Measurements from ENCODE around the gene GPR173. TPM values are rescaled to one million over a fixed set of nuclear protein-coding genes. Genes with fewer than 3 reads are reported as not detected.

The GPR173 gene
- total and polyA plus RNA-seq, 2 experiments from 2014 or later, result 3.6 to 12.6 TPM

GRCh38 chrX:53086464-53086863, 37.9 kb downstream of the GPR173 start:
- Histone ChIP-seq H3K4me1 (ENCODE audit: low read depth) (no peaks in the 10 kb centered on the region), H3K27ac (no peak overlapping the region), H3K9me3 (ENCODE audit: low read depth) (no peaks in the 10 kb centered on the region), H3K4me3 (no peak overlapping the region), H3K27me3 (no peaks in the 10 kb centered on the region), H3K36me3 (peaks cover 10% of the 10 kb centered on the region)
- DNase-seq (ENCODE audit: low read depth in 1 of 2, low spot score in 1 of 2), result peak in 1 of 2 donors; percentile 59
- no peak for TF ChIP-seq CTCF (IDR thresholded peaks at IDR 0.05; ENCODE audit: low read depth, low read length)

GRCh38 chrX:53087388-53087831, 38.8 kb downstream of the GPR173 start:
- peaks cover 10% of the 10 kb centered on the region for H3K36me3 ChIP-seq
- no peak for TF ChIP-seq CTCF (IDR thresholded peaks at IDR 0.05; ENCODE audit: low read depth, low read length)
- H3K27me3 ChIP-seq, result no peaks in the 10 kb centered on the region
- no peaks in the 10 kb centered on the region for H3K9me3 ChIP-seq (ENCODE audit: low read depth)
- no peak overlapping the region for H3K4me3 ChIP-seq
- no peaks in the 10 kb centered on the region for H3K4me1 ChIP-seq (ENCODE audit: low read depth)
- no peak for DNase-seq (ENCODE audit: low read depth in 1 of 2, low spot score in 1 of 2)
- H3K27ac ChIP-seq, result no peak overlapping the region

- H3K36me3 ChIP-seq, result peaks cover 10% of the 10 kb centered on the region
- DNase-seq (ENCODE audit: low read depth in 1 of 2, low spot score in 1 of 2), result peak; percentile 84 to 90
- peak overlapping the region; percentile 74 for H3K27ac ChIP-seq
- peak overlapping the region; percentile 54 for H3K4me3 ChIP-seq
- H3K9me3 ChIP-seq (ENCODE audit: low read depth), result no peaks in the 10 kb centered on the region
- no peak for TF ChIP-seq CTCF (IDR thresholded peaks at IDR 0.05; ENCODE audit: low read depth, low read length)
- H3K4me1 ChIP-seq (ENCODE audit: low read depth), result no peaks in the 10 kb centered on the region
- H3K27me3 ChIP-seq, result no peaks in the 10 kb centered on the region
These were observed 39.8 kb downstream of the GPR173 start for GRCh38 chrX:53088136-53088974.

- Histone ChIP-seq H3K4me3 (peak overlapping the region; percentile 54), H3K27me3 (no peaks in the 10 kb centered on the region), H3K4me1 (ENCODE audit: low read depth) (no peaks in the 10 kb centered on the region), H3K27ac (peak overlapping the region; percentile 74), H3K36me3 (peaks cover 10% of the 10 kb centered on the region), H3K9me3 (ENCODE audit: low read depth) (no peaks in the 10 kb centered on the region)
- DNase-seq (ENCODE audit: low read depth in 1 of 2, low spot score in 1 of 2), result peak; percentile 51 to 76
- peak; percentile 71 for TF ChIP-seq CTCF (IDR thresholded peaks at IDR 0.05; ENCODE audit: low read depth, low read length)
These were observed 40.7 kb downstream of the GPR173 start for GRCh38 chrX:53089224-53089842.

GRCh38 chrX:53089925-53090324, 41.3 kb downstream of the GPR173 start:
- Histone ChIP-seq H3K4me1 (ENCODE audit: low read depth) (no peaks in the 10 kb centered on the region), H3K27ac (no peak overlapping the region), H3K27me3 (no peaks in the 10 kb centered on the region), H3K4me3 (no peak overlapping the region), H3K36me3 (peaks cover 7% of the 10 kb centered on the region), H3K9me3 (ENCODE audit: low read depth) (no peaks in the 10 kb centered on the region)
- no peak for DNase-seq (ENCODE audit: low read depth in 1 of 2, low spot score in 1 of 2)
- no peak for TF ChIP-seq CTCF (IDR thresholded peaks at IDR 0.05; ENCODE audit: low read depth, low read length)
